Karpas-422 (cell line): ENCODE data around the gene PACSIN3. TPM values are rescaled to one million over a fixed set of nuclear protein-coding genes. Genes with fewer than 3 reads are reported as not detected.

Experiments used
- DNase-seq: peaks from one replicate; pipeline ENCODE4 v3.0.0-alpha.2; 2015
- H2AFZ ChIP-seq: fragments of 200-600 bp; sonication (generic); 2 replicates; pipeline ENCODE4 v1.6.1; 2014; ENCODE audit warnings: antibody characterized with exemption, low read length, mixed read lengths
- H3K27ac ChIP-seq: fragments of 200-600 bp; sonication (generic); 2 replicates; pipeline ENCODE4 v1.5.1; 2014; ENCODE audit warnings: mild to moderate bottlenecking, low read length, moderate library complexity
- H3K27me3 ChIP-seq: fragments of 200-600 bp; sonication (generic); 2 replicates; pipeline ENCODE4 v1.6.1; 2014; ENCODE audit warnings: low read length, mixed read lengths
- H3K36me3 ChIP-seq: fragments of 200-600 bp; sonication (generic); 2 replicates; pipeline ENCODE4 v1.6.1; 2014; ENCODE audit warnings: low read length, mixed read lengths; ENCODE audit not compliant: insufficient read depth
- H3K4me1 ChIP-seq: fragments of 200-600 bp; sonication (generic); 2 replicates; pipeline ENCODE4 v1.6.1; 2014; ENCODE audit warnings: mild to moderate bottlenecking, low read length, mixed read lengths
- H3K4me2 ChIP-seq: fragments of 200-600 bp; sonication (generic); 2 replicates; pipeline ENCODE4 v1.6.1; 2014; ENCODE audit warnings: low read length, low read depth, mild to moderate bottlenecking; ENCODE audit not compliant: poor library complexity, severe bottlenecking
- H3K4me3 ChIP-seq: fragments of 200-600 bp; sonication (generic); 2 replicates; pipeline ENCODE4 v1.5.1; 2014; ENCODE audit warnings: mild to moderate bottlenecking, antibody characterized with exemption, low read length, mixed read lengths
- H3K79me2 ChIP-seq: fragments of 200-600 bp; sonication (generic); 2 replicates; pipeline ENCODE4 v1.6.1; 2014; ENCODE audit warnings: mild to moderate bottlenecking, low read length, mixed read lengths
- H3K9ac ChIP-seq: fragments of 200-600 bp; sonication (generic); 2 replicates; pipeline ENCODE4 v1.6.0; 2014; ENCODE audit warnings: low read length
- H3K9me2 ChIP-seq: fragments of 200-600 bp; sonication (generic), shearing (Covaris generic); replicated peaks from 2 replicates; pipeline ENCODE4 v1.6.0; 2014; ENCODE audit warnings: mild to moderate bottlenecking, low read length, moderate library complexity; ENCODE audit not compliant: insufficient read depth
- H3K9me3 ChIP-seq: fragments of 300-700, 200-600 bp; sonication (generic); 2 replicates; pipeline ENCODE4 v1.6.1; 2014; ENCODE audit warnings: low read length, mixed read lengths
- H4K20me1 ChIP-seq: fragments of 200-600 bp; sonication (generic); 2 replicates; pipeline ENCODE4 v1.6.1; 2014; ENCODE audit warnings: mild to moderate bottlenecking, antibody characterized with exemption, low read length, low read depth; ENCODE audit not compliant: insufficient read depth
- total RNA-seq: library from RNA; depleted of rRNA; stranded (reverse); fragments of >200 nt; shearing (Covaris generic); gene quantifications from 2 replicates; pipeline ENCODE4 v1.2.3, GENCODE V29; 2014; ENCODE audit warnings: low replicate concordance

The PACSIN3 gene
- total RNA-seq, 1 experiment from 2014 or later, result 1.1 TPM

DNA sequence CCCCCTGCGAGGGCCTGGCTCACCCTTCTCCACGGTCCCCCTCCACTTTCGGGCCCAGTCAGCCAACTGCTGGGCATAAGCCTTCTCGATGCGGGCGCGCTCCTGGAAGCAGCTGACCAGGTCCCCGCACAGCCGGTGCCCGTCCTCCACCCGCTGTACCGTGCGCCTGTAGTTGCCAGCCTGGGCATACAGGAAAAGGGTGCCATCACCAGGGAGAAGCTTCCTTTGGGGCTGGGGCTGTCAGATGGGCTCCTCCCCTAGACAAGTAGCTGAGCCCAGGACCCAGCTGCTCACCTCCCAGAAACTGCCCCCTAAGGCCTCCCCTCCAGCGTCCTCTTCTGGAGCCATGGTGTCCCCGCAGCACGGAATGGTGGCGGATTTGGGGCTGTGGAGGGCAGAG, 3.9 kb downstream of the PACSIN3 start:
- Histone ChIP-seq H2AFZ (no peak overlapping the region), H3K4me1 (peaks cover 26% of the 10 kb centered on the region), H4K20me1 (no peaks in the 10 kb centered on the region), H3K27ac (no peak overlapping the region), H3K27me3 (no peaks in the 10 kb centered on the region), H3K4me2 (no peak overlapping the region), H3K36me3 (no peaks in the 10 kb centered on the region), H3K9me3 (no peaks in the 10 kb centered on the region), H3K9me2 (no peaks in the 10 kb centered on the region), H3K79me2 (no peaks in the 10 kb centered on the region), H3K9ac (no peak overlapping the region), H3K4me3 (no peak overlapping the region)
- no peak for DNase-seq

DNA sequence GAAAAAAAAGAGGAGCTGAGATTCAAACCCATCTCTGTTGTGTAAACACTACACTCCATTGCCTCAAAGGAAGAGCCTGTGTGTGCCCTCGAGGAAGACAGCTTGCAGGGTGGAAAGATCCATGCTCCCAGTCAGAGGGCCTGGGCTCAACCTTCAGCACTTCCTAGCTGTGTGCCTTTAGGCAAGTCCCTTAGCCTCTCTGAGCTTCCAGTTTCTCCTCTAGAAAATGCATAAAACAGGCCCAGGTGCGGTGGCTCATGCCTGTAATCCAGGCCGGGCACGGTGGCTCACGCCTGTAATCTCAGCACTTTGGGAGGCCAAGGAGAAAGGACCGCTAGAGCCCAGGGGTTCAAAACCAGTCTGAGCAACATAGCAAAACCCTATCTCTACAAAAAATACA, 5.0 kb downstream of the PACSIN3 start:
- H3K4me1 ChIP-seq, result peaks cover 16% of the 10 kb centered on the region
- no peak overlapping the region for H2AFZ ChIP-seq
- no peaks in the 10 kb centered on the region for H3K36me3 ChIP-seq
- H3K9me3 ChIP-seq, result no peaks in the 10 kb centered on the region
- no peaks in the 10 kb centered on the region for H4K20me1 ChIP-seq
- H3K4me3 ChIP-seq, result no peak overlapping the region
- no peak overlapping the region for H3K4me2 ChIP-seq
- no peak overlapping the region for H3K27ac ChIP-seq
- H3K9me2 ChIP-seq, result no peaks in the 10 kb centered on the region
- H3K27me3 ChIP-seq, result no peaks in the 10 kb centered on the region
- no peak overlapping the region for H3K9ac ChIP-seq
- H3K79me2 ChIP-seq, result peaks cover 4% of the 10 kb centered on the region
- no peak for DNase-seq

DNA sequence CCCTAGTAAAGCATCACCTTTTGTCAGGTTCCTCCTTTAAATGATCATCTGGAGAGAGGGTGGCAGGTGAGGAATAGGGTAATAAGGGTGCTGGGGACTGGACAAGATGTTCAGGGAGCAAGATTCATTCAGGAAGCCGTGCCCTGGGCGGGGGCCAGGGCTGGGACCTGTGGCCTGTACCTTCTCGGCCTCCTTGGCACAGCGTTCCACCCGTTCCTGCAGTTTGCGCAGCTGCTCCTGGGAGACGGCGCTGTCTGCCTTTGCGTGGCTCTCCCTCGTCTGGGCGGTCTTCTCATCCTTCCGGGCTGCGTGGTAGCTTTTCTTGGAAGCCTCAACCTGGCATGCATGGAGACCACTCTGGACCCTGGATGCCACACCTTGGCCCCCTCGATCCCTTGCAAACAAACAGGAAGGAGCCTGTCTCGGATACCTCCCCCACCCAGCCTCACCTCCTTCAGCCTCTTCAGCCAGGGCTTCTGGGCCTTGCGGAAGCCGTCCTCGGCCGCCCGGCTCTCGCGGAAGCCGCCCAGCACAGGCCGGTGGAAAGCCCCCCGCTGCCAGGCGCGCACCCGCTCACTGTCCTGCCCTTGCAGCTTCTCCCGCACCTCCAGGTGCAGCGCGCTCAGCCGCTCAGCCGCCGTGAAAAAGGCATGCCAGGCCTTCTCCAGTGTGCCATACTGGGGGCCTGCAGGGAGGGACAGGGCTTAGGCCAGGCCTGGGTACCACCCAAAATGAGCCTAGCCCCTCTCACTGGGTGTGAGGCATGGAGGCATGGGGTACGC, 6.0 kb downstream of the PACSIN3 start:
- Histone ChIP-seq H3K27me3 (no peaks in the 10 kb centered on the region), H3K4me2 (no peak overlapping the region), H3K9ac (no peak overlapping the region), H3K27ac (no peak overlapping the region), H3K36me3 (peaks cover under 1% of the 10 kb centered on the region; the same call in 1 of the 2 replicates), H3K79me2 (peaks cover 14% of the 10 kb centered on the region), H3K4me3 (no peak overlapping the region), H4K20me1 (peaks cover 6% of the 10 kb centered on the region), H3K4me1 (peaks cover 16% of the 10 kb centered on the region), H3K9me2 (no peaks in the 10 kb centered on the region), H2AFZ (no peak overlapping the region), H3K9me3 (no peaks in the 10 kb centered on the region)
- DNase-seq, result no peak

DNA sequence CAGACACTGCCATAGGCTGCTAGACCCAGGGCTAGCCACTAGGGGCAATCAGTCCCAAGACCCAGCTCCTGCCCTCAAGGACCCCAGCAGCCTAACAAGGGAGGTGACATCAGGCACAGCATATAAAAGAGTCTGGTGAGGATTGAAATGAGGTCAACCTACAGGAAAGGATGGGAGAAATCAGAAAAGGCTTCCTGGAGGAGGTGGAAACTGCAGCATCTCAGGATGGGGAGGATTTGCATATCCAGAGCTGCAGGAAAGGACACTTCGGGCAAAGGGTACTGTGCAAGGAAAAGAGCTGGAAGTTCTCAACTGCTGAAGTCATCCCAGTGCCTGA, 6.6 kb downstream of the PACSIN3 start:
- Histone ChIP-seq H4K20me1 (peaks cover 11% of the 10 kb centered on the region), H3K4me2 (no peak overlapping the region), H3K79me2 (peaks cover 20% of the 10 kb centered on the region), H3K4me3 (no peak overlapping the region), H3K4me1 (peaks cover 22% of the 10 kb centered on the region), H3K9ac (no peak overlapping the region), H3K27me3 (no peaks in the 10 kb centered on the region), H3K36me3 (peaks cover 6% of the 10 kb centered on the region; the same call in 1 of the 2 replicates), H2AFZ (no peak overlapping the region), H3K27ac (no peak overlapping the region), H3K9me3 (no peaks in the 10 kb centered on the region), H3K9me2 (no peaks in the 10 kb centered on the region)
- DNase-seq, result peak; percentile 84

DNA sequence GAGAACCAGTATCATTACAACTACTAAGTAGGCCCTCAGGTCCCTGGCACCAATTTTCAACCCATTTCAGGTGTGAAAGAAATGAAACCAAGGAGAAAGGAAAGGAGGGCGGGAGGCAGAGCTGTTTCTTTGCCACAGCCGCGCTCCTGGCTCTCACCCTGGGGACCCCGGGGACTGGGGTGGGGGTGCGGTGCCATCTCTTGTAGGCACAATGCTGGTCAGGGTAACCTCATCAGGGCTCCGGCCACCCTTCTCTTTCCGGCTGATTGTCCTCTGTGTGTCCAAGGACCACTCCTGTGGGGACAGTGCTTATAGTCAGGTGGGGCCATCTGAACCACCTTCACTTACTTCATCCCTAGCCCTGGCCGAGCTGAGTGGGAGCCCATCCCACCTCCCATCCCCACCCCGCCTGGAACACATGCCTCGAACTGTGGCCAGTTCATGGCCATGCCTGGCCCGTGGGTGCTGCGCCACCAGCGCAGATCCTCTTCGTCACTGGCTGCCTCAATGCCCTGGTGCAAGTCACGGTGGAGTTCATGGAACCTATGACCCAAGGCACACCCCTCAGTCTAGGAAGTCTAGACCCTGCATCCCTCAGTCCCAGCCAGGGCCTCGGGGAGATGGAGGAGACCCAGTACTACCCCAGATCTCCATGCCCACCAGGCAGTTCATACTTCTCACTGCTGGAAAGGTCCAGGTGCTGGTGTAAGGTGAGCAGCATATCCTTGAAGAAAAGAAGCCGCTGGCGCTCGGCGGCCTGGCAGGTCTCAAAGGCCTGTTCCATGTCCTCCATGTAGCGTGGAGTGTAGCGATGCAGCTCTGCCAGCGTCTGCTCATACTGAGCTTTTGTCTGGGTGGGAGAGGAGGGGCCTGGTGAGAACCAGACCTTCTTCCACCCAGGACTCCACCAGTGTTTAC, 7.2 kb downstream of the PACSIN3 start:
- Histone ChIP-seq H3K27me3 (no peaks in the 10 kb centered on the region), H3K9ac (no peak overlapping the region), H3K4me1 (peaks cover 23% of the 10 kb centered on the region), H3K79me2 (peaks cover 24% of the 10 kb centered on the region), H3K9me2 (no peaks in the 10 kb centered on the region), H3K9me3 (no peaks in the 10 kb centered on the region), H3K4me3 (no peak overlapping the region), H4K20me1 (peaks cover 12% of the 10 kb centered on the region), H2AFZ (no peak overlapping the region), H3K4me2 (no peak overlapping the region), H3K27ac (no peak overlapping the region), H3K36me3 (peaks cover 8% of the 10 kb centered on the region; the same call in 1 of the 2 replicates)
- no peak for DNase-seq

DNA sequence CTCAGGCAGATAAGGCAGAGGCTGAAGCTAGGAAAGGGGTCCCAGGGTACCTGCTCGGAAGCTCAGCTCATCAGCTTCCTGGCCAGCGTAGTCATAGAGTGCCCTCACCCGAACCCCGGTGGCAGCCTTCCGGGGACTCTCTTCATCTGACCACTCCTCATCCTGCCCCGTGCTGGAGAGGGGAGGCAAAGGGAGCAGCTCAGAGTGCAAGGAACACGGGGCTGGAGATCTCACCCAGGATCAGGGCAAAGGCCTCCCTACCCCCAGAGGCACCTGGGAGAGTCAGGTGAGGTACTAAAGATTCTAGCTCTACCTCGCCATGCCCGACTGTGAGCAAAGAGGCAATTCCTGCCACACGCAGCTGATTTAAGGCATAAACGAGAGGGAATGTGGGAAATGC, 7.9 kb downstream of the PACSIN3 start:
- peaks cover 15% of the 10 kb centered on the region; the same call in 1 of the 2 replicates for H3K36me3 ChIP-seq
- H3K79me2 ChIP-seq, result peaks cover 31% of the 10 kb centered on the region
- H3K27me3 ChIP-seq, result no peaks in the 10 kb centered on the region
- no peak overlapping the region for H3K4me3 ChIP-seq
- no peak overlapping the region for H2AFZ ChIP-seq
- H4K20me1 ChIP-seq, result peaks cover 16% of the 10 kb centered on the region
- no peak overlapping the region for H3K4me2 ChIP-seq
- H3K9me2 ChIP-seq, result no peaks in the 10 kb centered on the region
- H3K27ac ChIP-seq, result no peak overlapping the region
- no peak for DNase-seq
- peaks cover 23% of the 10 kb centered on the region for H3K4me1 ChIP-seq
- H3K9me3 ChIP-seq, result no peaks in the 10 kb centered on the region
- H3K9ac ChIP-seq, result no peak overlapping the region; the same call in 1 of the 2 replicates

DNA sequence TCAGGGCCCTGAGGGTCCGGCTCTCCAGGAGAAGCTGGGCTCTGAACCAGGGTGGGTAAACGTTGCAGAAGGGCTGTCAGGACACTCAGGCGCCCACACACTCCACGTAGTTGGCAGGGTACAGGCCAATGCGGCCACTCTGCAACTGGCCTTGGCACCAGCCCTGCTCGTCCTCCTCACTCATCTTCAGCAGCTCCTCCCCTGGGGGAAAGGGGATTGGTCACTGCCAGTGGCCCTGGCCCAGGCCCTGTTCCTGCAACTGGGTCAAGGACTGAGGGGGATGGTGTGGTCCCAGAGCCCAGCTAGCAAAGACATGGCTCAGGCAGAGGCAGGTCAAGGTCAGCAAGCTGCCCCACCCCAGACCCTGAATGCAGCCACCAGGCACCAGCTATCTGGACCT, 8.4 kb downstream of the PACSIN3 start:
- peaks cover 16% of the 10 kb centered on the region for H4K20me1 ChIP-seq
- no peak for DNase-seq
- peak overlapping the region; percentile 93 for H3K4me2 ChIP-seq
- H3K27ac ChIP-seq, result no peak overlapping the region
- peaks cover 23% of the 10 kb centered on the region for H3K4me1 ChIP-seq
- H3K9me3 ChIP-seq, result no peaks in the 10 kb centered on the region
- no peaks in the 10 kb centered on the region for H3K27me3 ChIP-seq
- H3K9ac ChIP-seq, result peak overlapping the region; percentile 99
- H3K79me2 ChIP-seq, result peaks cover 36% of the 10 kb centered on the region
- H3K9me2 ChIP-seq, result no peaks in the 10 kb centered on the region
- H3K4me3 ChIP-seq, result peak overlapping the region; percentile 87; the same call in 1 of the 2 replicates
- peaks cover 18% of the 10 kb centered on the region; the same call in 1 of the 2 replicates for H3K36me3 ChIP-seq
- H2AFZ ChIP-seq, result no peak overlapping the region; the same call in 1 of the 2 replicates

DNA sequence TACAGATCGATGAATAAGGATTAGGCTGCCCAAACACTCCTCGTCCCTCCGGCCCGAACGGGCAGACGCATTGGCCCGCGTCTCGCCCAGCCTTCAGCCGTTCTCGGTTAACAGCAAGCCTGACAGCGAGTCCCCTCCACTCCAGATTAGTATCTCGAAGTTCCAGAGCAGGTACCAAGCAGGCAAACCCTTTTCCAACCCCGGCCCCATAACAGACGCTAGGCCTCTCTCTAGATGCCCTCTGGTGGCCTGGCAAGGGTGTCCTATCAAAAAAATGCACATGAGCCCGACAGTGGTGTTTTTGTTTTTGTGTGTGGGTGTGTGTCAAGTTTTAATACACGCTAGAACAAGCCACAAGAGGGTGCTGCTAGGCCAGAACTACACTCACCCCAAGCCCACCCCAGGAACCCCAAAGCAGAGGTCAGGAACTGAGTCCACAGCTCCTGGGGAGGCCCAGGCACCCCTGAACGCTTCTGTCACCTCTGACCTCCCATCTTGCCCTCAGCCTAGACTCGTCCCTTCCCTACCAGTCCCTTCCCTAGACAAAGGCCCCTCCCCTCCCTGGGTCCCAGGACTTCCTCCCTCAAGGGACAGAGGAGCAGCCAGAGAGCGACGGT, 8.9 kb downstream of the PACSIN3 start:
- H2AFZ ChIP-seq, result peak overlapping the region; percentile 88
- no peaks in the 10 kb centered on the region for H3K9me2 ChIP-seq
- peak overlapping the region; percentile 99 for H3K9ac ChIP-seq
- peak overlapping the region; percentile 78 for H3K27ac ChIP-seq
- no peaks in the 10 kb centered on the region for H3K9me3 ChIP-seq
- H3K4me2 ChIP-seq, result peak overlapping the region; percentile 93
- DNase-seq, result peak; percentile 89
- no peaks in the 10 kb centered on the region for H3K27me3 ChIP-seq
- H4K20me1 ChIP-seq, result peaks cover 16% of the 10 kb centered on the region
- H3K4me1 ChIP-seq, result peaks cover 23% of the 10 kb centered on the region
- H3K4me3 ChIP-seq, result peak overlapping the region; percentile 87
- H3K36me3 ChIP-seq, result peaks cover 23% of the 10 kb centered on the region; the same call in 1 of the 2 replicates
- peaks cover 41% of the 10 kb centered on the region for H3K79me2 ChIP-seq
